Panc1 (cell line): ENCODE data around the gene SAFB2. TPM values are rescaled to one million over a fixed set of nuclear protein-coding genes. Genes with fewer than 3 reads are reported as not detected.

Experiments
- ATAC-seq: fragments of 200-7000 bp; cut with Tn5 transposase; 2 replicates; pipeline ENCODE4 v1.9.1; 2020; ENCODE audit warnings: mild to moderate bottlenecking, moderate library complexity
- BruUV-seq: library from RNA; stranded (reverse); fragments of 400-500 nt; replicated peaks from 2 replicates; lab custom pipeline; 2021; lab: Mats Ljungman, UMichigan
- CTCF ChIA-PET: fragments of 300-600 bp; sonication (Branson Sonifier 250); formaldehyde crosslinking; loops from one replicate; lab custom pipeline; 2022; ENCODE audit warnings: antibody characterized with exemption; lab: Charles Lee
- POLR2A ChIA-PET: fragments of 300-600 bp; sonication (Branson Sonifier 250); formaldehyde crosslinking; loops from one replicate; lab custom pipeline; 2022; ENCODE audit warnings: antibody characterized with exemption; lab: Charles Lee
- DNase-seq: peaks from one replicate; pipeline ENCODE4 v3.0.0-alpha.2; 2010; ENCODE audit warnings: low read depth, low spot score
- H3K27ac ChIP-seq: 2 replicates; pipeline ENCODE4 v1.5.1; 2011; ENCODE audit warnings: mild to moderate bottlenecking, low read length, inconsistent platforms
- H3K27me3 ChIP-seq: fragments of 200-500 bp; sonication (Bioruptor generic); 2 replicates; pipeline ENCODE4 v1.6.0; 2014; ENCODE audit warnings: low read length, inconsistent platforms; ENCODE audit not compliant: control insufficient read depth, insufficient read depth
- H3K36me3 ChIP-seq: fragments of 200-500 bp; sonication (Bioruptor generic); 2 replicates; pipeline ENCODE4 v1.5.1; 2014; ENCODE audit warnings: inconsistent platforms, mild to moderate bottlenecking, low read length, moderate library complexity; ENCODE audit not compliant: control insufficient read depth, insufficient read depth
- H3K4me1 ChIP-seq: 2 replicates; pipeline ENCODE4 v1.5.1; 2011; ENCODE audit warnings: inconsistent platforms, mild to moderate bottlenecking, low read length, moderate library complexity; ENCODE audit not compliant: control insufficient read depth, insufficient read depth
- H3K4me3 ChIP-seq, 2 experiments: 2 replicates each; pipeline ENCODE4 v1.5.1; 2011 to 2012; ENCODE audit warnings: low read depth in 2 of 2, low read length in 2 of 2, mild to moderate bottlenecking in 2 of 2, inconsistent platforms in 1 of 2, moderate library complexity in 1 of 2
- H3K9me3 ChIP-seq: fragments of 200-500 bp; sonication (Bioruptor generic); 2 replicates; pipeline ENCODE4 v1.5.1; 2014; ENCODE audit warnings: low read depth, mild to moderate bottlenecking, inconsistent platforms, low read length, moderate library complexity; ENCODE audit not compliant: control insufficient read depth, insufficient read depth
- CTCF ChIP-seq: fragments of 450-650 bp; IDR thresholded peaks from 2 replicates; pipeline ENCODE4 v1.5.1; 2017; ENCODE audit warnings: mild to moderate bottlenecking
- POLR2AphosphoS5 ChIP-seq: IDR thresholded peaks from 2 replicates; pipeline ENCODE4 v1.6.1; 2012; ENCODE audit warnings: mild to moderate bottlenecking, low read depth, low read length, moderate library complexity
- REST ChIP-seq, 2 experiments: IDR thresholded peaks; 2 replicates each; pipeline ENCODE4 v1.6.1; 2011 to 2012; ENCODE audit warnings: low read depth in 2 of 2, control low read depth in 1 of 2, low read length in 1 of 2, mild to moderate bottlenecking in 1 of 2, moderate library complexity in 1 of 2; ENCODE audit not compliant: insufficient read depth in 1 of 2
- SIN3A ChIP-seq: IDR thresholded peaks from 2 replicates; pipeline ENCODE4 v1.6.1; 2012; ENCODE audit warnings: low read depth, mild to moderate bottlenecking, low read length, moderate library complexity, borderline replicate concordance; ENCODE audit not compliant: insufficient read depth
- TCF7L2 ChIP-seq: IDR thresholded peaks from 2 replicates; pipeline ENCODE4 v1.6.1; 2011; ENCODE audit warnings: mild to moderate bottlenecking, low read depth, low read length, inconsistent platforms
- in situ Hi-C: cut with HindIII; loops from 2 replicates; pipeline ENCODE4 v1.10.0; 2016; ENCODE audit warnings: low sequenced_read_pairs, low pct_unique_long_range_greater_than_20kb
- intact Hi-C: fragments of 100-400 bp; cut with micrococcal nuclease; formaldehyde crosslinking; loops from one replicate; pipeline ENCODE4 v1.10.0; 2022; ENCODE audit not compliant: unreplicated experiment
- total RNA-seq: library from RNA; stranded (reverse); gene quantifications from one replicate; pipeline ENCODE4 v1.2.1, GENCODE V29; 2021; ENCODE audit not compliant: unreplicated experiment

The SAFB2 gene
- total RNA-seq, 1 experiment from 2014 or later: 83.5 TPM

GRCh38 chr19:5654931-5655330, 32.4 kb upstream of the SAFB2 start:
- DNase-seq (no peak), ATAC-seq (no peak)
- CTCF ChIA-PET: interaction anchor here (0.5 to 0.6 kb wide), 2 partner anchors 535 to 1302 kb away, joined by 6 to 7 read pairs; no protein-coding TSS in a partner anchor
- Histone ChIP-seq H3K27ac (no peak overlapping the region), H3K27me3 (no peaks in the 10 kb centered on the region), H3K4me3 (no peak overlapping the region), H3K4me1 (no peaks in the 10 kb centered on the region), H3K9me3 (no peaks in the 10 kb centered on the region), H3K36me3 (peaks cover 12% of the 10 kb centered on the region)
- in situ Hi-C loops (no loop called here), intact Hi-C loops (no loop called here)
- no TSS peak for BruUV-seq
- no peak for TF ChIP-seq CTCF
- POLR2A ChIA-PET: no interaction called here

GRCh38 chr19:5652261-5652660, 29.7 kb upstream of the SAFB2 start:
- Histone ChIP-seq H3K4me3 (no peak overlapping the region), H3K36me3 (peaks cover 23% of the 10 kb centered on the region)
- POLR2A ChIA-PET: no interaction called here

More at GRCh38 chr19:5652261-5652660, 29.7 kb upstream of the SAFB2 start:
- Histone ChIP-seq H3K27ac (no peak overlapping the region), H3K27me3 (no peaks in the 10 kb centered on the region), H3K4me1 (no peaks in the 10 kb centered on the region), H3K9me3 (no peaks in the 10 kb centered on the region)
- no TSS peak for BruUV-seq
- CTCF ChIA-PET: no interaction called here
- no peak for ATAC-seq
- DNase-seq: no peak
- intact Hi-C loops: no loop called here
- in situ Hi-C loops: no loop called here
- TF ChIP-seq REST (IDR thresholded peaks at IDR 0.05; ENCODE audit: insufficient read depth in 1 of 2, low read depth in 2 of 2, low read length in 1 of 2) (no peak), CTCF (no peak), POLR2AphosphoS5 (no peak), SIN3A (no peak), TCF7L2 (no peak)
